MG63 (cell line): ENCODE data around the gene ANP32E. TPM values are rescaled to one million over a fixed set of nuclear protein-coding genes. Genes with fewer than 3 reads are reported as not detected.
"Not testable (repeated sequence)": the region's sequence is repeated elsewhere in the genome, so short reads cannot be mapped to it uniquely, and the experiment has no call there.

ENCODE experiments used
- DNase-seq: peaks from one replicate; pipeline ENCODE4 v3.0.0-alpha.2; 2020
- H3K27me3 ChIP-seq: fragments of 250-450 bp; sonication (Bioruptor Pico); 2 replicates; pipeline ENCODE4 v1.5.1; 2020; ENCODE audit warnings: mild to moderate bottlenecking, moderate library complexity
- H3K36me3 ChIP-seq: fragments of 250-450 bp; sonication (Bioruptor Pico); 2 replicates; pipeline ENCODE4 v1.5.1; 2020; ENCODE audit warnings: mild to moderate bottlenecking, moderate library complexity
- H3K4me3 ChIP-seq: fragments of 250-450 bp; sonication (Bioruptor Pico); 2 replicates; pipeline ENCODE4 v1.5.1; 2020; ENCODE audit warnings: mild to moderate bottlenecking, moderate library complexity
- H3K9me3 ChIP-seq: fragments of 250-450 bp; sonication (Bioruptor Pico); 2 replicates; pipeline ENCODE4 v1.5.1; 2020; ENCODE audit warnings: mild to moderate bottlenecking, moderate library complexity
- total RNA-seq: library from RNA; depleted of rRNA; stranded (reverse); fragments of >200 nt; shearing (Covaris generic); gene quantifications from 2 replicates; pipeline ENCODE4 v1.2.3, GENCODE V29; 2014; ENCODE audit warnings: low replicate concordance

Gene ANP32E
- total RNA-seq, 1 experiment from 2014 or later: 17.0 TPM

- no peaks in the 10 kb centered on the region for H3K36me3 ChIP-seq
- DNase-seq: no peak
- no peaks in the 10 kb centered on the region for H3K27me3 ChIP-seq
- H3K4me3 ChIP-seq: no peak overlapping the region
- H3K9me3 ChIP-seq: no peaks in the 10 kb centered on the region
Measured at GRCh38 chr1:150194381-150195031, 41.4 kb downstream of the ANP32E start.

GRCh38 chr1:150192012-150192411 is 43.9 kb downstream of the ANP32E start:
- DNase-seq: peak; percentile 19
- H3K4me3 ChIP-seq: no peak overlapping the region
- H3K27me3 ChIP-seq: no peaks in the 10 kb centered on the region
- H3K36me3 ChIP-seq: no peaks in the 10 kb centered on the region
- H3K9me3 ChIP-seq: no peaks in the 10 kb centered on the region

DNA sequence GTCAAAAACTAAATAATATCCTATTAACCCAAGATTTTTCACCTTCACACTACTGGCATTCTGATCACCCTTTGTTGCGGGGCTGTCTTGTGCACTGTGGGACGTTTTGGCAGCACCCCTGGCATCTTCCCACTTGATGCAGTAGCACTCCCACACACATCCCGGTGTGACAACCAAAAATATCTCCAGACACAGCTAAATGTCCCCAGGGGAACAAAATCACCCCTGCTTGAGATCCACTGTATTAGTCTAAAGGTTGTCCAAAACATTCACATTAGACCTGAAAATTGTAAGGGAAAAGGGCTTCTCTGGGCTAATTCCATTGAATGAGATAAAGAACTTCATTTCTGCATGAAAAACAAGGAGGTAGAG is 48.4 kb downstream of the ANP32E start:
- no peak for DNase-seq
- H3K9me3 ChIP-seq: no peaks in the 10 kb centered on the region
- H3K27me3 ChIP-seq: no peaks in the 10 kb centered on the region
- H3K4me3 ChIP-seq: no peak overlapping the region
- no peaks in the 10 kb centered on the region for H3K36me3 ChIP-seq

GRCh38 chr1:150186789-150187559 is 48.9 kb downstream of the ANP32E start:
- Histone ChIP-seq H3K9me3 (no peaks in the 10 kb centered on the region), H3K4me3 (no peak overlapping the region), H3K36me3 (no peaks in the 10 kb centered on the region), H3K27me3 (no peaks in the 10 kb centered on the region)
- peak; percentile 27 for DNase-seq

- H3K9me3 ChIP-seq, H3K36me3 ChIP-seq, DNase-seq, H3K27me3 ChIP-seq: not testable (repeated sequence)
- H3K4me3 ChIP-seq: peak overlapping the region; percentile 4; the same call in 1 of the 2 replicates
Measured at GRCh38 chr1:150186438-150186788, 49.5 kb downstream of the ANP32E start.

DNA sequence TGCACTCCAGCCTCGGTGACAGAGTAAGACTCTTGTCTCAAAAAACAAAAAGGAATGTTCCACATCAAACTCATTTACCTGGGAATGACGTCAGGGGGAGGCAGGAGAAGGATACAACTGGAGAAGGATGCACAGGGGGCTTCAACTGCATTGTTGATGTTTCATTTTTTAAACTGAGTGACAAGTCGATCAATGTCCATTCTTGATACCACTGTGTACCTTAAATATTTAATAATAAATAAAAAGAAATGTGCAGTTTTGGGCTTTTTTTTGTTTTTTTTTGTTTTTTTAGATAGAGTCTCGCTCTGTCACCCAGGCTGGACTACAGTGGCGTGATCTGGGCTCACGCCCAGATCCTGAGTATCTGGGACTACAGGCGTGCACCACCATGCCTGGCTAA is 50.4 kb downstream of the ANP32E start:
- no peak for DNase-seq

GRCh38 chr1:150183061-150183460 is 52.9 kb downstream of the ANP32E start:
- Histone ChIP-seq H3K4me3 (no peak overlapping the region), H3K27me3 (no peaks in the 10 kb centered on the region), H3K36me3 (no peaks in the 10 kb centered on the region), H3K9me3 (no peaks in the 10 kb centered on the region)
- DNase-seq: no peak

More for the DNA sequence above, 50.4 kb downstream of the ANP32E start:
- Histone ChIP-seq H3K9me3 (no peaks in the 10 kb centered on the region), H3K27me3 (no peaks in the 10 kb centered on the region), H3K36me3 (no peaks in the 10 kb centered on the region), H3K4me3 (no peak overlapping the region)

DNA sequence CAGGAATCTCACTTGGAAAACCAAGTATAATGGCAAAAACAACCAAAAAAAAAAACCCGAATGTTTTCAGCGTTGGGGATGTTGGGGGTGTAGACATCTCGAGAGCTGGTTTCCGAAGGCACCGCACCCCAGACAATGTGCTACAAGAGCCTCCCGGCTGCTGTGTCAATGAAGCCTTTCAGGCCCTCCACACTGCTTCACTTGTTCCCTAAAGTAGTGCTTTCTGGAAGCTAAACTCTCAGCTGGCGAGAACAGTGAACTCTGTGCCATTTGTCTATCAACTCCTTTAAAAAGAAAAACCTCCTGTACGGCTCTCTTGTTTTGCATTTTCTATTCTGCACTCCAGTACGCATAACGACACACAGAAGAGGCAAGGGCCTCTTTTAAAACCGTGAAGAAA is 53.7 kb downstream of the ANP32E start:
- DNase-seq: no peak
- no peaks in the 10 kb centered on the region for H3K27me3 ChIP-seq
- no peak overlapping the region for H3K4me3 ChIP-seq
- H3K9me3 ChIP-seq: no peaks in the 10 kb centered on the region
- H3K36me3 ChIP-seq: no peaks in the 10 kb centered on the region

DNA sequence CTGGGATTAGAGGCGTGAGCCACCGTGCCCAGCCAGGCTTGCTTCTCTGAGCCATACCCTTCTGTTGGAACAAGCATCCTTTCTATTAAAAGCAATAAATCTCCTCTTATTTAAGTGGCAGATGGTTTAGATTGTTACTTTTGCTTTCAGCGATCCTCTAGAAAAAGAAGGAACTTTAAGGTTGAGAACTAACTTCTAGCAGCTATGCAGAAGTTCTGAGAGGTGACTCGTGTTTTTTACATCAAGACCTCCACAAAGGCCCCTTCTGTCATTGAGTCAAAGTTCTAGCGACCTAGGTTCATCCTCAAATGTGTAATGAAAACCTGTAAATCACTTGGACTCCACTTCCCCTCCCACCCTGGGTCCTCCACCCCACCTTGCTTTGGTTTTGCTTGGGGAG is 55.4 kb downstream of the ANP32E start:
- Histone ChIP-seq H3K36me3 (no peaks in the 10 kb centered on the region), H3K4me3 (no peak overlapping the region), H3K27me3 (no peaks in the 10 kb centered on the region), H3K9me3 (no peaks in the 10 kb centered on the region)
- no peak for DNase-seq

GRCh38 chr1:150179867-150180266 is 56.0 kb downstream of the ANP32E start:
- no peaks in the 10 kb centered on the region for H3K9me3 ChIP-seq
- no peaks in the 10 kb centered on the region for H3K27me3 ChIP-seq
- no peak for DNase-seq
- H3K36me3 ChIP-seq: no peaks in the 10 kb centered on the region
- H3K4me3 ChIP-seq: no peak overlapping the region

- Histone ChIP-seq H3K9me3 (no peaks in the 10 kb centered on the region), H3K36me3 (no peaks in the 10 kb centered on the region), H3K27me3 (no peaks in the 10 kb centered on the region), H3K4me3 (no peak overlapping the region)
- no peak for DNase-seq
Measured at GRCh38 chr1:150178548-150178947, 57.4 kb downstream of the ANP32E start.

DNA sequence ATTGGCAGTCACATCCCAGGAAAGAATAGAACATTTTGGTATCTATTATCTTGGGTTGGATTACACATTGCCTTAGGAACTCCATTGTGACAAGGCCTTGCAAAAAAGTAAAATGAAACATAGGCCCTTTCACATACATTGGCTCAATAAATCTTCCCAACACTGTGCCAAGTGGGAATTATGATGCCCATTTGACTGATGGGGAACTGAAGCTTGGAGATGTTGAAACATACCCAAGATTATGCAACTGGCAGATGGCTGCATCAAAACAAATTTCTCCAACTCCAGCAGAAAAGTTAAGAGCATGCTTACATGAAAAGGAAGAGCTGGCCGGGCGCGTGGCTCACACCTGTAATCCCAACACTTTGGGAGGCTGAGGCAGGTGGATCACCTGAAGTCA is 59.3 kb downstream of the ANP32E start:
- Histone ChIP-seq H3K4me3 (no peak overlapping the region), H3K36me3 (no peaks in the 10 kb centered on the region), H3K9me3 (no peaks in the 10 kb centered on the region), H3K27me3 (no peaks in the 10 kb centered on the region)
- no peak for DNase-seq

- no peak for DNase-seq
- Histone ChIP-seq H3K27me3 (no peaks in the 10 kb centered on the region), H3K4me3 (no peak overlapping the region), H3K36me3 (no peaks in the 10 kb centered on the region), H3K9me3 (no peaks in the 10 kb centered on the region)
Measured at GRCh38 chr1:150173141-150173585, 62.7 kb downstream of the ANP32E start.

DNA sequence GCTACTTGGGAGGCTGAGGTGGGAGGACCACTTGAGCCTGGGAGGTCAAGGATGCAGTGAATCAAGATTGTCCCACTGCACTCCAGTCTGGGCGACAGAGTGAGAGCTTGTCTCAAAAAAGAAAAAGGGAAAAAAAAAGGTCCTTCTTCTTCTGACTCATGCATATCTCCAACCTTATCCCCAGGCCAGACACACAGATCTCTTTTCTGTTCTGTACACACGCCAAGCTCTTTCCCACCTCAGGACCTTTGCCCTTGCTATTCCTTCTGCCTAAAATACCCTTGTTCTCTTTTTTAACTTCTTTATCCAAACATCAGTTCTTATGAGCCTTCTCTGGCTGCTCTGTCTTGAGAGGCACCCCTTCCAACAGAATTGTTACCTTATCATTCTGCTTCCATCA is 64.1 kb downstream of the ANP32E start:
- Histone ChIP-seq H3K36me3 (no peaks in the 10 kb centered on the region), H3K9me3 (no peaks in the 10 kb centered on the region), H3K27me3 (no peaks in the 10 kb centered on the region), H3K4me3 (no peak overlapping the region)
- no peak for DNase-seq

DNA sequence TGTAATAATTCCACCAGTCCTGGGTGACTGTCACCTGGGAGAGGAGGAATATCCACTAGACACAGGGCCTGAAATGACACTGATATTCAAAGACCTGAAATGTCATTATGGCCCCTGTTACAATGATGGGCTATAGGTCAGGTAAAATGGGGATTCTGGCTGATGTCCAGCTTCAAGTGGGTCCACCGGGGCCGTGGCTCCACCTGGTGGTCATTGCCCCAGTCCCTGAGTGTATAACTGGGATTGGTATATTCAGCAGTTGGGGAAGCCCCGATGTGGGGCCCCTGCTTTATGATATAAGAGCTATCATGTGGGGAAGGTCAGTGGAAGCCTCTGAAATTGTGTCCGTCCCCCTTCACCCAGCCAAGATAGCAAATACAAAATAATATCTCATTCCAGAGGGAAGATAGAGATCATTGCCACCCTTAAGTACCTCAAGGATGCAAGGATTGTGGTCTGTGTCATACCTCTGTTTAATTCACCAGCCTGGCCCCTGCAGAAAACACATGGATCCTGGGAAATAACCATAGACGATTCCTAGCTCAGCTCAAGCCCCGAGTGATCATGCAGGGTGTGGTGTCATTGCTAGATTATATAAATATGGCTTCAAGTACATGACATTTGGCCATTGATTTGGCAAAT is 66.8 kb downstream of the ANP32E start:
- Histone ChIP-seq H3K36me3 (no peaks in the 10 kb centered on the region), H3K27me3 (no peaks in the 10 kb centered on the region), H3K9me3 (no peaks in the 10 kb centered on the region), H3K4me3 (no peak overlapping the region)
- DNase-seq: peak; percentile 52
